ENCODE results near the gene SERTAD3. TPM values are rescaled to one million over a fixed set of nuclear protein-coding genes. Genes with fewer than 3 reads are reported as not detected.
A peak's percentile ranks its signal among the peaks of the same experiment; 100 is the strongest.

The SERTAD3 gene
- total RNA-seq, 1 donor from 2014 or later, result 33.7 TPM

GRCh38 chr19:40420766-40421765 is 23.1 kb downstream of the SERTAD3 start:
- Mint-ChIP-seq H3K9me3 (no peaks in the 10 kb centered on the region), H3K27ac (peak overlapping the region; percentile 95), H3K36me3 (no peaks in the 10 kb centered on the region), H3K27me3 (no peaks in the 10 kb centered on the region), H3K4me3 (peak overlapping the region; percentile 85), H3K4me1 (ENCODE audit: unreplicated experiment) (peaks cover 18% of the 10 kb centered on the region)
- TF ChIP-seq CTCF (conservative IDR thresholded peaks at IDR 0.05), result peak; percentile 97
- peak; percentile 89 for DNase-seq (ENCODE audit: extremely low spot score, unreplicated experiment)

DNA sequence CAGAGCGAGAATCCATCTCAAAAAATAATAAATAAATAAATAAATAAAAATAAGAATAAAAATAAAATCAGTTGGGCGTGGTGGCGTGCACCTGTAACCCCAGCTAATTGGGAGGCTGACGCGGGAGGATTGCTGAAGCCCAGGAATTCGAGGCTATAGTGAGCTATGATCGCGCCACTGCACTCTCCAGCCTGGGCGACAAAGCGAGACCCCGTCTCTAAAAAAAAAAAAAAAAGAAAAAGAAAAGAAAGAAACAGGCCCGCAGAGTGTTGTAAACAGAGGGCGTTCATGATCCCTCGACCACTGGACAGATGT is 23.7 kb downstream of the SERTAD3 start:
- Mint-ChIP-seq H3K36me3 (no peaks in the 10 kb centered on the region), H3K27me3 (no peaks in the 10 kb centered on the region), H3K4me3 (peak overlapping the region; percentile 85), H3K4me1 (ENCODE audit: unreplicated experiment) (peaks cover 18% of the 10 kb centered on the region), H3K9me3 (no peaks in the 10 kb centered on the region), H3K27ac (peak overlapping the region; percentile 95)
- TF ChIP-seq CTCF (conservative IDR thresholded peaks at IDR 0.05), result no peak
- DNase-seq (ENCODE audit: extremely low spot score, unreplicated experiment), result no peak

- H3K9me3 Mint-ChIP-seq, result no peaks in the 10 kb centered on the region
- H3K4me3 Mint-ChIP-seq, result peak overlapping the region; percentile 75
- no peaks in the 10 kb centered on the region for H3K27me3 Mint-ChIP-seq
- peaks cover 21% of the 10 kb centered on the region for H3K4me1 Mint-ChIP-seq (ENCODE audit: unreplicated experiment)
- no peaks in the 10 kb centered on the region for H3K36me3 Mint-ChIP-seq
- peak overlapping the region; percentile 83 for H3K27ac Mint-ChIP-seq
- no peak for TF ChIP-seq CTCF (conservative IDR thresholded peaks at IDR 0.05)
- no peak for DNase-seq (ENCODE audit: extremely low spot score, unreplicated experiment)
These were observed 24.4 kb downstream of the SERTAD3 start for GRCh38 chr19:40419780-40420179.

- H3K4me1 Mint-ChIP-seq (ENCODE audit: unreplicated experiment), result peaks cover 18% of the 10 kb centered on the region
These were observed 25.0 kb downstream of the SERTAD3 start for GRCh38 chr19:40419066-40419612.

GRCh38 chr19:40418040-40418439 is 26.1 kb downstream of the SERTAD3 start:
- H3K4me1 Mint-ChIP-seq (ENCODE audit: unreplicated experiment), result peaks cover 22% of the 10 kb centered on the region
- H3K4me3 Mint-ChIP-seq, result no peak overlapping the region
- H3K36me3 Mint-ChIP-seq, result no peaks in the 10 kb centered on the region
- H3K27me3 Mint-ChIP-seq, result no peaks in the 10 kb centered on the region
- H3K9me3 Mint-ChIP-seq, result no peaks in the 10 kb centered on the region
- no peak for TF ChIP-seq CTCF (conservative IDR thresholded peaks at IDR 0.05)
- DNase-seq (ENCODE audit: extremely low spot score, unreplicated experiment), result no peak
- H3K27ac Mint-ChIP-seq, result peak overlapping the region; percentile 19

More at GRCh38 chr19:40419066-40419612, 25.0 kb downstream of the SERTAD3 start:
- Mint-ChIP-seq H3K9me3 (no peaks in the 10 kb centered on the region), H3K4me3 (peak overlapping the region; percentile 75), H3K36me3 (no peaks in the 10 kb centered on the region), H3K27ac (peak overlapping the region; percentile 83), H3K27me3 (no peaks in the 10 kb centered on the region)
- TF ChIP-seq CTCF (conservative IDR thresholded peaks at IDR 0.05), result no peak
- no peak for DNase-seq (ENCODE audit: extremely low spot score, unreplicated experiment)

Data from type B pancreatic cell (in vitro differentiated cells).